Measurements from ENCODE around the gene GRIK4.

GRIK4 gene

DNA sequence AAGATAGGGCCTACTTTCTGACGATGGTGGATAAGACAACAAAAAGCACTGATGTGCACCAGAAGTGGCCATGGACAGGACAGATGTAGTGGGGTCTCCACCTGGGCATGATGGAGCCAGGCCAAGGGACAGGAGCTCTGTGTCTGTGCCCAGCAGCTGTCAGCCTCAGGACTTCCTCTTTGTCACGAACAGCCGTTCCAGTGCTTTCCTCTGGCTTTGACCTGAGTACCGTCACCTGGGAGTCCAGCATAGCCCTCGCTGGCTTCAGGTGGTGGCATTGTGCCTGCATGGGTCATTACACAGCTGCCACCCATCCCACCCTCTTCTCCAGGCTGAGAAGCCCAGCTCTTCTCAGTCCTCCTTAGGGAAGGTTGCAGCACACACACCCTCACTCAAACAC is 137.8 kb downstream of the GRIK4 start:
- no peak overlapping the region for H3K4me3 ChIP-seq (ENCODE audit: low read length)
- no peak for DNase-seq (ENCODE audit: low read depth, low spot score)

DNA sequence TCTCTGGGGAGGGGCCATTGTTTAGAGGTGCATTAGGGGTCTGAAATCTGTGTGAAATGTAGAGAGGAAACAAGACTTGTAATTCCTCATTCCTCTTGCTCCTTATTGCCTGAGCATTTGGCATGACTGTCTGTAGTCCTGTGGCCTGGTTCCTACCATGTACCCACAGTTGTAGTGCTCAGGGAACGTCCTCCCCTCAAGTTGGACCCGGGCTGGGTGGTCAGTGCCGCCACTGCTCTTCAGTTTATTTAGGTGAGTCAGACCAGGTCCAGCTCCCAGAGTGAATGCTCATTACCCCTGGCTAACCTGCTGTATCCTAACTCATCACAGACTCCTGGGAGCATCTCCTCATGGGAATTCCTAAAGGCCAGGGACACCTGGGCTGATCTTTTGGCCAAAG is 139.8 kb downstream of the GRIK4 start:
- no peak for DNase-seq (ENCODE audit: low read depth, low spot score)
- H3K4me3 ChIP-seq (ENCODE audit: low read length) = no peak overlapping the region

DNA sequence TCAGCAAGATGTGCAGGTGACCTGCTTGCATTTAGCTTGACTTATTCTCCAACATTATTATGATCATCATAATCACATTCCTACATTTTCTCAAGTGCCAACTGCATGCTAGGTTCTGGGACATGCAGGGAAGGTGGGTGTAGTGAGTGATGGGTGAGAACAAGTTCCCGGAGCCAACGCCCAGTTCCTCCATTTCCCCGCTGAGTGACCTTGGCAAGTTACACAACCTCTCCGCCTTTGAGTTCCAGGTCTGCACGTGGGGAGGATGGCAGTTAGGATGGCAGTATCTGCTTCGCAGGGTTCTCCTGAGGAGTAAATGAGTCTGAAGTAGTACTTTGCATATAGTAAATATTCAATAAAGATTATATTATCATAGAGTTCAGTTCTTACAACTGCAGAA is 140.3 kb downstream of the GRIK4 start:
- no peak for DNase-seq (ENCODE audit: low read depth, low spot score)
- no peak overlapping the region for H3K4me3 ChIP-seq (ENCODE audit: low read length)

DNA sequence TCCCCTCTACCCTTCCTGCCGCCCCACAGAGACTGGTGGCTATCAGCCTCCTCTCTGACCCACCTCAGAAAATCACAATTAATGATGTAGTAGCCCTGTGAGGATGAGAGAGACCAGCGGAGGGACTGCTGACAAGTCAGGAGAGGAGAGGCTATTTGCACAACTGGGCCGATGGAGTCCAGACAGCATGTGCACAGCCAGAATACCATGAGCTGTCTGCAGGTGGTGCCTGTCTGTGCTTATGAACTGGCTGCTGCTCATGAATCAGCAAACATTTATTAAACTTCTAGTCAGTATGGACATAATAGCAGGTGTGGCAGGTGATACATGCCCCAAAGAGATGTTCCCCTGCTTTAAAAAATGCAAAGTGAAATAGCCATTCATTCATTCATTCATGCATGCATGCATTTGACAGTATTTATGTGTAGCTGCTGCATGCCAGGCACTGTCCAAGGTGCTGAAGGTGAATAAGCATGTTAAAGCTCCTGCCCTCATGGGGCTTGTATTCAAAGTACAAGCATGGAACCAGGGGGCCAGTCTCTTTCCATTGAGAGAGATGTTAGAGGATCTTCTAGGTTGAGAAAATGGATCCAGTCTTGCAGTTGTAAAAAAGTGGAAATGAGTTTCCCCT is 141.3 kb downstream of the GRIK4 start:
- H3K4me3 ChIP-seq (ENCODE audit: low read length) = no peak overlapping the region
- DNase-seq (ENCODE audit: low read depth, low spot score) = peak; percentile 14

DNA sequence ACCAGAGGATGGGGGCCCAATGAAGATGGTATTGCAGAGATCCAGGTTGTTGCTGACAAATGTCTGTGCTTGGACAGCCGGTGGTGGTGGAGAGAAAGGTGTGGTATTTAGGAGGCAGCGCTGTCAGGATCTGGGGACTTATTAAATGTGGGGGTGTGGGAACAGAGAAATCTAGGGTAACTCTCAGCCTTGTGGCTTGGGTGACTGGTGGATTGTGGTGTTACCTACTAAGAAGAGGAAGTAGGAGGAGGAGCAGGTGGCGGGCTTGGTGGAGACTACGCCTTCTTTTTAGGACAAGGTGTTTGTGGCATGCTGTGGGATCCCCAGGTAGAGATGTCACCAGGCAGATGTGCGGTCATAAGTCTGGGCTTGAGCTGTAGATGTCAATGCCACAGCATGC is 144.0 kb downstream of the GRIK4 start:
- H3K4me3 ChIP-seq (ENCODE audit: low read length) = no peak overlapping the region
- no peak for DNase-seq (ENCODE audit: low read depth, low spot score)

DNA sequence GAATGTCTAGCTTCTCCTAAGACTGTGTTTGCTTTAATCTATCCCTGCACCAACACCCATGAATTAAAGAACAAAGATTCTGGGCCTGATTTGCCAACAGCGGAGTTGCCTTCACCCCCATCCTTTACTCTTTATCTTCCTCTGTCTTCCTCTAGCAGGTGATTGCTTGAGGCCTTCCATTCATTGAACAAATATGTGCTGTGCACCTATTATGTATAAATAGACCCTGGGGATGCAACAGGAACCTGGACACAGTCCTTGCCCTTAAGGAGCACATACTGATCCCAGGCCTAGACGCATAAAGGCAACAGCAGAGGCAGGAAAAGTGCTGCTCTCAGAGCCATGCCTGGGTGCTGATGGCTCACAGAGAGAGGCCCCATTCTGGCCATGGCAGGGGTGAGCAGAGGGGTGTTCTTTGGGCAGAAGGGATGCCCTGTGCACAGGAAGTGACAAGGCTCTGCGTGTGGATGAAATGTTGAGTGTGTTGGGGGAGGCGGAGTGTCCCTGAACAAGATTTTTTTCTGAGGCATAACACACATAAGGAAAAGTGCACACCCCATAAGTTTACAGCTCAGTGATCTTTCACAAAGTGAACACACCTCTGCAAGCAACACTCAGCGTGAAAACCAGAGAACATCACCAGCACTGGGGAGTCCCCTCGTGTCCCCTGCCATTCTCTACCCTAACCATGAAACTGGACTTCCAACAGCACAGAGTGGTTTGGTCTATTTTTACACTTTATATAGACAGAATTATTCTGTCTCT is 145.9 kb downstream of the GRIK4 start:
- H3K4me3 ChIP-seq (ENCODE audit: low read length) = no peak overlapping the region
- DNase-seq (ENCODE audit: low read depth, low spot score) = no peak

DNA sequence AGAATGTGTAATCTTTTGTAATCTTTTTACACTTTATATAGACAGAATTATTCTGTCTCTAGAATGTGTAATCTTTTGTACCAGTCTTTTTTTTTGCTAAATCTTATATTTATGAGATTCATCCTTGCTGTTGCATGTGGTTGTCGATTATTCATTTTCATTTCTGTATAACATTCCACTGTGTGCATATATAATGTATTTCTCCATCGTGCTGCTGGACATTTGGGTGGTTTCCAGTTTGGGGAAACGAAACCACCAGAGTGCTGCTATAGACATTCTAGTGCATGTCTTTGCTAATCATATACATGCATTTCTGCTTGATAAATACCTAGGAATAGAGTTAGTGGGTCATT is 146.5 kb downstream of the GRIK4 start:
- no peak overlapping the region for H3K4me3 ChIP-seq (ENCODE audit: low read length)
- DNase-seq (ENCODE audit: low read depth, low spot score) = no peak

DNA sequence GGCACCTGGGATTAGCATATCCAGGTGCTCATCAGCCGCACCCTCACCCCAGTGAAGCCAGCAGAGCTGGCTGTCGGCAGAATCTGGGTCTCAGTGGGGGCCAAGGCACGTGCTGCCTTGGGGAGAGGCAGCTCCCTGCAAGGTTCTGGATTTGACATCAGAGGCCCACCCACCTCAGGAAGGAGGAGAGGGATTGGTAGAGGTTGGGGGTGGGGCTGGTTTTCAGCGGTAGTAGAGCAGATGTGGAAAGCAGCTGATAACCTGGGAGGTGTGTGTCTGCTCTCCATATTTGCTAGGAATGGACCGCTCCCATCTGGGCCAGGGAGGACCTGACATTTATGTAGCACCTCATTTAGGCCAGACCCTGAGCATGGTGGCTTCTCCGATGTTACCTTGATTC is 147.5 kb downstream of the GRIK4 start:
- no peak for DNase-seq (ENCODE audit: low read depth, low spot score)
- H3K4me3 ChIP-seq (ENCODE audit: low read length) = no peak overlapping the region

DNA sequence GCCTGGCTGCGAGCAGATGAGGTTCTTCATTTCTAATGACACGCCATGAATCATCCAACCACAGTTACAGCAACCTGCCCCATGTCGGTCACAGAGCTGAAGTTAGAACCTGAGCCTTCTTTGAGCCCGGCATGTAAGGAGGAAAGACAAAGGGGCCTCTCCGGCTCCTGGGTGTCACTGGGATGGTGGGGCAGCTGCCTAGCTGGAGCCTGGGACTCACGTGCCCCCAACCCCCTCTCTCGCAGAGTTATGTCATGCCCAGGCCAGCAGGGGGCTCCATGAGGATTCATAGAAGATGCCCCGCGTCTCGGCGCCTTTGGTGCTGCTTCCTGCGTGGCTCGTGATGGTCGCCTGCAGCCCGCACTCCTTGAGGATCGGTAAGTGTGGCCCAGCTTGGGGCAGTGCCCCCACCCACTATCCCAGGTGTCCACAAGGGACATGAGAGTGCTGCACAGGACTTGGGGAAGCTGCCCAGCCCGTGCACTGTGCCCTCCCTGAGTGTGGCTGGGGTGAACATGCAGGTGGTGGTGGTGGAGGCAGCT is 148.5 kb downstream of the GRIK4 start:
- no peak overlapping the region for H3K4me3 ChIP-seq (ENCODE audit: low read length)
- DNase-seq (ENCODE audit: low read depth, low spot score) = peak; percentile 39

DNA sequence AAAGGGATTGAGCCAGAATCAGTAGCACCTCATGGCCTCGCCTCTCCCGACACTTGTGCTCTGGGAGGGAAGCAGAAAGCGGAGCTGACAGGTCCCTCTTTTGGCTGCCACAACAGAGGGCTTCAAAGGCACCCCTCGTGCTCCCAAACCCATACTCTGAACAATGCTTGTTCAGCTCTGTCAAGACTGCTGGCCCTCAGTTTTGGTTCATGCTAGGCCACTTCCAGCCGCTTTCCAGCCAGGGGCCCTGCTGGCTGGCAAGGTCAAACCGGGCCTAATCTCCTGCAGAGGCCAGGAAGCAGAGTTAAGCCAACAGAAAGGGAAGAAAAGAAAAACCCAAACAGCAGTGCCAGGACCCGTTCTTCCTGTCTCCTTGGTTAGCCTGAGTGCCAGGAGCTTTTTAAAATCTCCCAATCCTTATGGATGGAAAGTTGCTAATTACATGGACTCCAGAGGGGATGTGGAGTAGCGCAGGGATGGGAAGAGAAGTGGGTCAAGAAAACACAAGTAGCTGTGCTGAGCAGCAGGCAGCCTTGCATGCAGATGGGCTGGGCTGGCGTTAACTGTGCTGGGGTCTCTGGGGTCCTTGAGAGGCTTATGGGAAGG is 150.6 kb downstream of the GRIK4 start:
- DNase-seq (ENCODE audit: low read depth, low spot score) = no peak

DNA sequence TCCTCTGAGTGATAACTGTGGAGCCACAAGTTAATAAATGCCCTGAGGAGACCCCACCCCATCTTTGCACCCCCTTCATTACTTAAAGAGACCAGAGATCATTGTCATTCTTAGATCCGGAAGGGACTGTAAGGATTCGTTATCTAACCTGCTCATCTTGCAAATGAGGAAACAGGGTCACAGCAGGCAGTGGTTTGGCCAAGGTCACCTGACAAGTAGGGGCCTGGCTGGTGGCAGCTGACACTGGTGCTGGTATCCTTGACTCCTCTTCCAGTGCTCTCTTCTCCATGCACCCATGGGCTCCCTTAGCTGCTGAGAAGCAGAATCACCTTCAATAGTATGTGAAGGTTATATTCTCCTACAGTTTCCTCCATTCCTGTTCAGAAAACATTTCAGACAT is 151.6 kb downstream of the GRIK4 start:
- H3K4me3 ChIP-seq (ENCODE audit: low read length) = no peak overlapping the region
- DNase-seq (ENCODE audit: low read depth, low spot score) = no peak

More for the DNA sequence above, 150.6 kb downstream of the GRIK4 start:
- H3K4me3 ChIP-seq (ENCODE audit: low read length) = no peak overlapping the region

DNA sequence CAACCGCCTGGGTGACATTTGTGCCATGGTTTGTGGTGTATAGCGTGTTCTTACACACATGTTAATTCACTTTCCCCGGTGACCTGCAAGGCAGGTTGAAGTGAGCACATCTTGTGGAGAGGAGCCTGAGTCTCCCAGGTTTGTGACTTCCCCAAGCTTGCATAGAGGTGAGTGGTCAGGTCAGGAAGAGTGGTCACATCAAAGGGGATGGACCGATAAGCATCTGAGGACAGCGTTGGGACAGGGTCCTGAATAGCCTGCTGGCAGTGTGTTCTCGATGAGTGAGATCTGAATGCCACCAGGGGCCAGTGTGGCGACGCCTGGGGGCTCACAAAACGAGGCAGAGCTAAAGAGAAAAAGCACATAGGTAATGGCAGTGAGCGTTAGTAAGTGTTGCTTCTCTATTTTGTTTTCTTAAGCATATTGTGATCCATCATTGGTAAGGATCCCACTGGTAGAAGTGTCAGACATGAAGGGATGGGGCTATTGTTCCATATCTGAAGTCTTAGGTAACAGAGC is 154.6 kb downstream of the GRIK4 start:
- H3K4me3 ChIP-seq (ENCODE audit: low read length) = no peak overlapping the region
- no peak for DNase-seq (ENCODE audit: low read depth, low spot score)

DNA sequence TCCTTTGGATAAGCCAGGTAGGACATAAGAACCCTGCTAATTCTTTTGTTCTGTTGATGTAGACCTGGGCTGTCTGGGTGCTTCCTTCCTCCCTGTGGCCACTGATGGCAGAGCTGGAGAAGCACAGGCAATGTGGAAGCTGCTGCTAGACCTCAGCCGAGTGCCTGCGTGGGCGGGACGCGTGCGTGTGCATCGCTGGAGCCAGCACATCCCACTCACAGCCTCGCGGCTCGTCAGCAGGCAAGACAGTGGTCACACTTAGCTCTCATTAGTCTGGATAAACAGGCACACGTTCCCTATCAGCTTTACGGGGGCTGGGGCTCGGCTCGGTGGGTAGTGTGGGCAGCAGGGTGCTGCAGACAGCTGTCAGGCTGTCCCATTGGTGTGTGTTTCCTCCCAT is 155.7 kb downstream of the GRIK4 start:
- DNase-seq (ENCODE audit: low read depth, low spot score) = no peak

DNA sequence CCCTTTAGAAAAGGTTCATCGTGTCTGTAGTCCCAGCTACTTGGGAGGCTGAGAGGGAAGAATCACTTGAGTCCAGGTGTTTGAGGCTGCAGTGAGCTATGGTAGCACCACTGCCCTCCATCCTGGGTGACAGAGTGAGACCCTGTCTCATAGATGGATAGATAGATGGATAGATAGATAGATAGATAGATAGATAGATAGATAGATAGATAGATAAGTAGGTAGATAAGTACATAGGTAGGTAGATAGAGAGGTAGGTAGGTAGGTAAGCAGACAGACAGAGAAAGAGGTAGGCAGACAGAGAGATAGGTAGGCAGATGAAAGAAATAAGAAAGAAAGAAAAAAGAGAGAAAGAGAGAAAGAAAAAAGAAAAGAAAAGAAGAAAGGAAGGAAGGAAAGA is 156.4 kb downstream of the GRIK4 start:
- DNase-seq (ENCODE audit: low read depth, low spot score) = no peak
- no peak overlapping the region for H3K4me3 ChIP-seq (ENCODE audit: low read length)

More for the DNA sequence above, 155.7 kb downstream of the GRIK4 start:
- H3K4me3 ChIP-seq (ENCODE audit: low read length) = no peak overlapping the region

DNA sequence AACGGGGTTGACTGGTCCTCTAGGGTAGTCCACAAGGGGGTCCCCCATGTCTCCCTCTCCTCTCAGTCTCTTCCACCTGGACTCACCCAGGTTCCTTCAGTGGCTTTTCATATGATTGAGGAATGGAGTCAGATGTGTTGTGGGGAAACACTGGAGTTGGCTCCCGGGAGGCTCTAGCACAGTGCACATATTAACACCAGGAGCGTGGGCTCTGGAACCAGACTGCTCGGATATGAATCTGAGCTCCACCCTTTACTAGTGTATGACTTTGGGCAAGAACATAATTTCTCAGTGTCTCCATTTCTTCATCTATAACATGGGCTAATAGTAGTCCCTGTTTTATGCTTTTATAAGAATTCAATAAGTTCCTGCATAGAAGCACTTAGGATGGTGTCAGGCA is 157.0 kb downstream of the GRIK4 start:
- H3K4me3 ChIP-seq (ENCODE audit: low read length) = no peak overlapping the region
- no peak for DNase-seq (ENCODE audit: low read depth, low spot score)

DNA sequence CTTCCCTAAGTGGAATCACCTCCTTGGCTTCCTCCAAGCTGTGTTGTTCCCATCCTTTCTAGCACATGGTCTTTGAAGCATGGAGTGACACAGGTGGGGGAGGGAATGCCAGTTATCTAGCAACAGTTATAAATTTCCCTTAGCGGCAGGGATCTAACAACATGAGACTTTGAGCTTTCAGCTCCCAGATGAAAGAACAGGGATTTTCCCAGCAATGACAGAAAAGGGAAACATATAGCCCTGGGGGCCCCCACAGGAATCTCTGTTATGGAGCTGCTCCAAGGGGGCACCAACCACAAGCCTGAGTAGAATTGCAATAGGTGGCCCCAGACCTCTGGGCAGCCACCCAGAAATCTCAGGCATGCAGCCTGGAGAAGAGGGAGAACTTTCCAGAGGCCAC is 163.0 kb downstream of the GRIK4 start:
- no peak overlapping the region for H3K4me3 ChIP-seq (ENCODE audit: low read length)
- DNase-seq (ENCODE audit: low read depth, low spot score) = no peak

DNA sequence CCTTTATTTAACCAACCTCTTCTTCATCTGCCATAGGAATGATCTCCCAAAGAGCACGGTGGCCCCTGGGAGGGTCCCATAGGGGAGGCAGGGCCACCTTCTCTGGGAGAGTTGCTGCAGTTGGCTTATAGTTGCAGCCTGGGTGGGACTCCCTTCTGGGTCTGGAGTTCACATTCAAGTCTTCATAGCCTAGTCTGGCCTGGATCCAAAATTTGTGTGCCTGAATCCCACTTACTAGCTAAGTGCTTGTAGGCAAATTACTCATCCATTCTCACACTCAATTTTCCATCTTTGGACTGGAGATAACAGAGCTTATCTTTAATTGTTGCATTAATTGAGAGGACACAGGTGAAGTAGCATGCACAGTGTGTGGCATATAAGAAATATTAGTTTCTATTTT is 163.6 kb downstream of the GRIK4 start:
- DNase-seq (ENCODE audit: low read depth, low spot score) = no peak
- H3K4me3 ChIP-seq (ENCODE audit: low read length) = no peak overlapping the region

DNA sequence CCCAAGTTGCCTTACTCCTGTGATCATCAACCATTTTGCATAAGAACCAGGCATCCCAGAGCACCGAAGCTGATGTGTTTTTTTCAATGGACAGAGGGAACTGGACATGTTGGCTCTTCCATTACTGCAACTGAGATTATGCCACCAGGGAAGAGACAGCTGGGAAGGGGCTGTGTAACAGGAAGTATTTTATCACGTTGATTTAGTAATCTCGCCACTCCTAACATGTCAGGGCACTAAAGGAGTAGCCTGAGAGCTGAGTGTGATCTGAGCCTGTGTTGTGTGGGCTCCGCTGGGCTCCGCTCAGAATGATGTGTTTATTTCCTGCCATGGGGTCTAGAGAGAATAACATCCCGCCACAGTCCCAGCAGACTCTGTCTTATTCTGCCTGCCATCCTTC is 165.4 kb downstream of the GRIK4 start:
- DNase-seq (ENCODE audit: low read depth, low spot score) = no peak
- no peak overlapping the region for H3K4me3 ChIP-seq (ENCODE audit: low read length)

DNA sequence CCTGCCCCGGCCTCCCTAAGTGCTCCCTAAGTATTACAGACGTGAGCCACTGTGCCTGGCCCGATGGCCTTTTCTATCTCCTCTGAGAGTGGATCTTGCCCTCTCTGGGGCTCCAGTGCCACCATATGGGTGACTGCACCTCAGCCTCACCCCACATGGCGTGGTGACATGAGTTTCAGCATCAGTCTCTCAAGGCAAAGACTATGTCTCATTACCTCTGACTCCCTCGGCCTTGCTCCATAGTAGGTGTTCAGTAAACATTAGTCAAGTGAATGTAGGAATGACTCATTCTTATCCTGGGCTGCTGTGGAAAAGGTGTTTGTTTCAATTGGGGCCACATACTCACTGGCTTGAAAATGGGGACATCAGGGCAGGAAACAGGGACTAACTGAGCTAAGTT is 168.8 kb downstream of the GRIK4 start:
- DNase-seq (ENCODE audit: low read depth, low spot score) = no peak
- H3K4me3 ChIP-seq (ENCODE audit: low read length) = no peak overlapping the region

All from Jurkat, Clone E6-1 (cell line).